GM23338 (cell line): ENCODE results near the gene ITLN1. TPM values are rescaled to one million over a fixed set of nuclear protein-coding genes. Genes with fewer than 3 reads are reported as not detected.
"Not testable (repeated sequence)": the region's sequence is repeated elsewhere in the genome, so short reads cannot be mapped to it uniquely, and the experiment has no call there.

Experiments used
- ATAC-seq: fragments of 200-7000 bp; cut with Tn5 transposase; 3 replicates; pipeline ENCODE4 v1.9.1; 2020
- DNase-seq: peaks from one replicate; pipeline ENCODE4 v3.0.0-alpha.2; 2015; ENCODE audit warnings: low spot score
- H2AFZ ChIP-seq: fragments of 200-600 bp; sonication (generic); 2 replicates; pipeline ENCODE4 v1.8.0; 2016; ENCODE audit warnings: antibody characterized with exemption, mild to moderate bottlenecking, moderate library complexity
- H3F3A ChIP-seq: fragments of 200-600 bp; sonication (generic); replicated peaks from 2 replicates; pipeline ENCODE4 v1.8.0; 2017; ENCODE audit warnings: antibody characterized with exemption, mixed run types, low read depth
- H3K27ac ChIP-seq: fragments of 200-600 bp; sonication (generic); 2 replicates; pipeline ENCODE4 v1.6.1; 2016; ENCODE audit warnings: low read depth
- H3K27me3 ChIP-seq: fragments of 200-600 bp; sonication (generic); 2 replicates; pipeline ENCODE4 v1.8.0; 2016; ENCODE audit warnings: mild to moderate bottlenecking, mixed run types, moderate library complexity; ENCODE audit not compliant: insufficient read depth
- H3K36me3 ChIP-seq: fragments of 200-600 bp; sonication (generic); 2 replicates; pipeline ENCODE4 v1.8.0; 2016; ENCODE audit warnings: mild to moderate bottlenecking; ENCODE audit not compliant: insufficient read depth
- H3K4me1 ChIP-seq: fragments of 200-600 bp; sonication (generic); 2 replicates; pipeline ENCODE4 v1.8.0; 2016; ENCODE audit warnings: mild to moderate bottlenecking, moderate library complexity; ENCODE audit not compliant: insufficient read depth
- H3K4me2 ChIP-seq: fragments of 200-600 bp; sonication (generic); 2 replicates; pipeline ENCODE4 v1.7.1; 2017; ENCODE audit warnings: mixed run types
- H3K4me3 ChIP-seq: fragments of 200-600 bp; sonication (generic); 2 replicates; pipeline ENCODE4 v1.6.1; 2016; ENCODE audit warnings: mixed run types
- H3K79me2 ChIP-seq: fragments of 200-600 bp; sonication (generic); replicated peaks from 2 replicates; pipeline ENCODE4 v1.8.0; 2017; ENCODE audit warnings: mild to moderate bottlenecking; ENCODE audit not compliant: insufficient read depth
- H3K9me2 ChIP-seq: fragments of 200-600 bp; sonication (generic); 2 replicates; pipeline ENCODE4 v1.8.0; 2017; ENCODE audit not compliant: insufficient read depth
- H4K20me1 ChIP-seq: fragments of 200-600 bp; sonication (generic); replicated peaks from 2 replicates; pipeline ENCODE4 v1.8.0; 2017; ENCODE audit warnings: mild to moderate bottlenecking; ENCODE audit not compliant: insufficient read depth
- H3K27ac Mint-ChIP-seq: 2 replicates; pipeline ENCODE4 v1.8.0; 2020; ENCODE audit warnings: inconsistent platforms, mild to moderate bottlenecking, moderate library complexity, mixed read lengths
- H3K27me3 Mint-ChIP-seq: 3 replicates; pipeline ENCODE4 v1.8.0; 2022; ENCODE audit warnings: low read depth, mild to moderate bottlenecking, moderate library complexity, mixed read lengths, inconsistent platforms; ENCODE audit not compliant: insufficient read depth, poor library complexity
- H3K36me3 Mint-ChIP-seq: 3 replicates; pipeline ENCODE4 v1.8.0; 2021; ENCODE audit warnings: low read depth, mild to moderate bottlenecking, inconsistent platforms, moderate library complexity, mixed read lengths
- H3K4me1 Mint-ChIP-seq: 3 replicates; pipeline ENCODE4 v1.8.0; 2020; ENCODE audit warnings: mild to moderate bottlenecking, inconsistent platforms, mixed read lengths
- H3K4me3 Mint-ChIP-seq: 3 replicates; pipeline ENCODE4 v1.8.0; 2021; ENCODE audit warnings: moderate library complexity, mild to moderate bottlenecking, inconsistent platforms, mixed read lengths
- H3K9me3 Mint-ChIP-seq: 3 replicates; pipeline ENCODE4 v1.8.0; 2020; ENCODE audit warnings: moderate library complexity, mild to moderate bottlenecking, inconsistent platforms, mixed read lengths
- CREB1 ChIP-seq: fragments of 250-450 bp; sonication (Bioruptor Pico); IDR thresholded peaks from 2 replicates; pipeline ENCODE4 v1.5.0; 2020; ENCODE audit warnings: low read depth, mild to moderate bottlenecking, moderate library complexity
- ZNF114 ChIP-seq: fragments of 250-450 bp; sonication (Bioruptor Pico); IDR thresholded peaks from 2 replicates; pipeline ENCODE4 v1.5.0; 2020; ENCODE audit warnings: mild to moderate bottlenecking, moderate library complexity
- ZNF331 ChIP-seq: fragments of 250-450 bp; sonication (Bioruptor Pico); IDR thresholded peaks from 2 replicates; pipeline ENCODE4 v1.5.0; 2020; ENCODE audit warnings: low read depth, mild to moderate bottlenecking, moderate library complexity
- polyA plus RNA-seq: library from polyadenylated mRNA; unstranded; fragments of >200 nt; fragmentation: Nextera tagmentation; extraction: Ambion mirVana; gene quantifications from 2 replicates; pipeline ENCODE4 v1.2.1, GENCODE V29; 2016
- total RNA-seq: library from RNA; depleted of rRNA; stranded (reverse); fragments of >200 nt; shearing (Covaris generic); gene quantifications from 2 replicates; pipeline ENCODE4 v1.2.3, GENCODE V29; 2014
- TF ChIP-seq, protein P1 (sequence below): fragments of 250-450 bp; sonication (Bioruptor Pico); IDR thresholded peaks from 2 replicates; pipeline ENCODE4 v1.5.0; 2020; ENCODE audit warnings: mild to moderate bottlenecking, moderate library complexity
- TF ChIP-seq, protein P2 (sequence below): IDR thresholded peaks from one replicate; pipeline ENCODE4 v1.6.1; 2018; ENCODE audit warnings: antibody characterized with exemption; ENCODE audit not compliant: unreplicated experiment
- TF ChIP-seq, protein P3 (sequence below): IDR thresholded peaks from 2 replicates; pipeline ENCODE4 v1.6.1; 2016; ENCODE audit warnings: antibody characterized with exemption

Gene ITLN1
- total and polyA plus RNA-seq, 2 experiments from 2014 or later: not detected

DNA sequence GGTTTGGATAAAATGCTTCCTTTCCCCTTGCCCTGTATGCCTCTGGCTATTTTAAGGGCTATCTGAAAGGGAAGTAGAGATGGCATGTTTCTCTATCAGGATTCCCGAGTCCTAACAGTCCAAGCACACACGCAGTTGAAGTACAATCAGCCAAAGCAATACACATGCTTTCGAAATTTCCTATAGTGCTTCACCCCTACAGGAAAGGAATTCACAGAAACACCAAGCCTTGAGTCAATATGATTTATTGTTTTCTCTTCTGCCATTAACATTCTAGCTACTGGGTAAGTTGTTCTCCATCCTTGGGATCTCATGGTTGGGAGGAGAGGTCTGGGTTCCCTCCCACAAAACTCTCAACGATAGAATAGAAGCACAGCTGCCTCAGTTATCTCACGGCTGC is 8.7 kb downstream of the ITLN1 start (continued):
- TF ChIP-seq, protein P1, sequence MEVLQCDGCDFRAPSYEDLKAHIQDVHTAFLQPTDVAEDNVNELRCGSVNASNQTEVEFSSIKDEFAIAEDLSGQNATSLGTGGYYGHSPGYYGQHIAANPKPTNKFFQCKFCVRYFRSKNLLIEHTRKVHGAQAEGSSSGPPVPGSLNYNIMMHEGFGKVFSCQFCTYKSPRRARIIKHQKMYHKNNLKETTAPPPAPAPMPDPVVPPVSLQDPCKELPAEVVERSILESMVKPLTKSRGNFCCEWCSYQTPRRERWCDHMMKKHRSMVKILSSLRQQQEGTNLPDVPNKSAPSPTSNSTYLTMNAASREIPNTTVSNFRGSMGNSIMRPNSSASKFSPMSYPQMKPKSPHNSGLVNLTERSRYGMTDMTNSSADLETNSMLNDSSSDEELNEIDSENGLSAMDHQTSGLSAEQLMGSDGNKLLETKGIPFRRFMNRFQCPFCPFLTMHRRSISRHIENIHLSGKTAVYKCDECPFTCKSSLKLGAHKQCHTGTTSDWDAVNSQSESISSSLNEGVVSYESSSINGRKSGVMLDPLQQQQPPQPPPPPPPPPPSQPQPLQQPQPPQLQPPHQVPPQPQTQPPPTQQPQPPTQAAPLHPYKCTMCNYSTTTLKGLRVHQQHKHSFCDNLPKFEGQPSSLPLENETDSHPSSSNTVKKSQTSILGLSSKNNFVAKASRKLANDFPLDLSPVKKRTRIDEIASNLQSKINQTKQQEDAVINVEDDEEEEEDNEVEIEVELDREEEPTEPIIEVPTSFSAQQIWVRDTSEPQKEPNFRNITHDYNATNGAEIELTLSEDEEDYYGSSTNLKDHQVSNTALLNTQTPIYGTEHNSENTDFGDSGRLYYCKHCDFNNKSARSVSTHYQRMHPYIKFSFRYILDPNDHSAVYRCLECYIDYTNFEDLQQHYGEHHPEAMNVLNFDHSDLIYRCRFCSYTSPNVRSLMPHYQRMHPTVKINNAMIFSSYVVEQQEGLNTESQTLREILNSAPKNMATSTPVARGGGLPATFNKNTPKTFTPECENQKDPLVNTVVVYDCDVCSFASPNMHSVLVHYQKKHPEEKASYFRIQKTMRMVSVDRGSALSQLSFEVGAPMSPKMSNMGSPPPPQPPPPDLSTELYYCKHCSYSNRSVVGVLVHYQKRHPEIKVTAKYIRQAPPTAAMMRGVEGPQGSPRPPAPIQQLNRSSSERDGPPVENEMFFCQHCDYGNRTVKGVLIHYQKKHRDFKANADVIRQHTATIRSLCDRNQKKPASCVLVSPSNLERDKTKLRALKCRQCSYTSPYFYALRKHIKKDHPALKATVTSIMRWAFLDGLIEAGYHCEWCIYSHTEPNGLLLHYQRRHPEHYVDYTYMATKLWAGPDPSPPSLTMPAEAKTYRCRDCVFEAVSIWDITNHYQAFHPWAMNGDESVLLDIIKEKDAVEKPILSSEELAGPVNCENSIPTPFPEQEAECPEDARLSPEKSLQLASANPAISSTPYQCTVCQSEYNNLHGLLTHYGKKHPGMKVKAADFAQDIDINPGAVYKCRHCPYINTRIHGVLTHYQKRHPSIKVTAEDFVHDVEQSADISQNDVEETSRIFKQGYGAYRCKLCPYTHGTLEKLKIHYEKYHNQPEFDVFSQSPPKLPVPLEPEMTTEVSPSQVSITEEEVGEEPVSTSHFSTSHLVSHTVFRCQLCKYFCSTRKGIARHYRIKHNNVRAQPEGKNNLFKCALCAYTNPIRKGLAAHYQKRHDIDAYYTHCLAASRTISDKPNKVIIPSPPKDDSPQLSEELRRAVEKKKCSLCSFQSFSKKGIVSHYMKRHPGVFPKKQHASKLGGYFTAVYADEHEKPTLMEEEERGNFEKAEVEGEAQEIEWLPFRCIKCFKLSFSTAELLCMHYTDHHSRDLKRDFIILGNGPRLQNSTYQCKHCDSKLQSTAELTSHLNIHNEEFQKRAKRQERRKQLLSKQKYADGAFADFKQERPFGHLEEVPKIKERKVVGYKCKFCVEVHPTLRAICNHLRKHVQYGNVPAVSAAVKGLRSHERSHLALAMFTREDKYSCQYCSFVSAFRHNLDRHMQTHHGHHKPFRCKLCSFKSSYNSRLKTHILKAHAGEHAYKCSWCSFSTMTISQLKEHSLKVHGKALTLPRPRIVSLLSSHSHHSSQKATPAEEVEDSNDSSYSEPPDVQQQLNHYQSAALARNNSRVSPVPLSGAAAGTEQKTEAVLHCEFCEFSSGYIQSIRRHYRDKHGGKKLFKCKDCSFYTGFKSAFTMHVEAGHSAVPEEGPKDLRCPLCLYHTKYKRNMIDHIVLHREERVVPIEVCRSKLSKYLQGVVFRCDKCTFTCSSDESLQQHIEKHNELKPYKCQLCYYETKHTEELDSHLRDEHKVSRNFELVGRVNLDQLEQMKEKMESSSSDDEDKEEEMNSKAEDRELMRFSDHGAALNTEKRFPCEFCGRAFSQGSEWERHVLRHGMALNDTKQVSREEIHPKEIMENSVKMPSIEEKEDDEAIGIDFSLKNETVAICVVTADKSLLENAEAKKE (CRISPR knock-in tag): no peak
- no peak for TF ChIP-seq ZNF114 (CRISPR knock-in tag)

DNA sequence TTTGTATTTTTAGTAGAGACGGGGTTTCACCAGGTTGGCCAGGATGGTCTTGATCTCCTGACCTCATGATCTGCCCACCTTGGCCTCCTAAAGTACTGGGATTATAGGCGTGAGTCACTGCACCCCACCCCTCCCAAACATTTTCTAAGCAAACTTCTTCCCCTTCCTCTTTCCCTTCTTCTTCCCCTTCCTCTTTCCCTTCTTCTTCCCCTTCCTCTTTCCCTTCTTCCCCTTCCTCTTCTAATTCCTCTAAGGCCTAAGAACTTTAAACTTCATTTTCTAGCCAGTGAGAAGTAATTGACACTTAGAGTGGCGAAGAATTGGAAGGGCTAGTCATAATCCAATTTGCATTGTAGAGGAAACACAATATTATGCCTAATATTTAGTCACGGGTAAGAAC is 9.4 kb downstream of the ITLN1 start:
- not testable (repeated sequence) for DNase-seq, H3K27ac ChIP-seq, H2AFZ ChIP-seq, H3K79me2 ChIP-seq, H3K27me3 ChIP-seq, H3K36me3 ChIP-seq, H3K27ac Mint-ChIP-seq, H3K9me2 ChIP-seq, H3K4me1 ChIP-seq, H4K20me1 ChIP-seq, H3K4me2 ChIP-seq, H3K36me3 Mint-ChIP-seq, H3F3A ChIP-seq, H3K4me3 ChIP-seq, ATAC-seq, H3K27me3 Mint-ChIP-seq, H3K9me3 Mint-ChIP-seq, H3K4me3 Mint-ChIP-seq
- H3K4me1 Mint-ChIP-seq: peaks cover 12% of the 10 kb centered on the region; the same call in 2 of the 3 replicates

DNA sequence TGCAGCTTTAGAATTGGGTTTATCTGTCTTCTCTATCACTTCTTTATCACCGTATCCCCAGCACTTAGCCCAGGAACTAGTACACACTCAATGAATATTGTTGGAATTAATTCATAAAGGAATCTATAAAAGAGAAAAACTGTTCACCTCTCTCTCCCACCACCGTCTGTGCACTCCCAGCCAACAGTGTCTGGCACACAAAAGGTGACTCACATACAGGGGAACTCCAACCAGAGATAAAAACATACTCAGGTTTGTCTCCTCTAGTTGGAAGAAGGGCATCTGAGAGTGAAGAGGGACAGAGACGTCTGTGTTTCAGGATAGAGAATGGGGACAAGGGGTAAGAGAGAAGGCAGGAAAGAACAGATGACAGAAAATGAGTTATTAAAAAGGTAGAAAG is 10.0 kb downstream of the ITLN1 start:
- Histone ChIP-seq H3K9me2 (peaks cover 7% of the 10 kb centered on the region), H3K4me2 (no peak overlapping the region), H3K4me1 (0 out of 2 replicates have a peak, but pooled peaks cover 6% of the 10 kb centered on the region), H3K36me3 (no peaks in the 10 kb centered on the region), H3F3A (no peaks in the 10 kb centered on the region), H3K27ac (no peak overlapping the region), H3K79me2 (no peaks in the 10 kb centered on the region), H3K4me3 (no peak overlapping the region), H4K20me1 (no peaks in the 10 kb centered on the region), H3K27me3 (no peaks in the 10 kb centered on the region), H2AFZ (no peak overlapping the region)
- Mint-ChIP-seq H3K27ac (no peak overlapping the region), H3K27me3 (peaks cover 1% of the 10 kb centered on the region), H3K4me3 (no peak overlapping the region), H3K36me3 (no peaks in the 10 kb centered on the region), H3K9me3 (no peaks in the 10 kb centered on the region), H3K4me1 (peaks cover 12% of the 10 kb centered on the region; the same call in 2 of the 3 replicates)
- TF ChIP-seq CREB1 (CRISPR knock-in tag) (no peak), ZNF114 (CRISPR knock-in tag) (no peak), ZNF331 (CRISPR knock-in tag) (no peak)
- TF ChIP-seq, protein P2, sequence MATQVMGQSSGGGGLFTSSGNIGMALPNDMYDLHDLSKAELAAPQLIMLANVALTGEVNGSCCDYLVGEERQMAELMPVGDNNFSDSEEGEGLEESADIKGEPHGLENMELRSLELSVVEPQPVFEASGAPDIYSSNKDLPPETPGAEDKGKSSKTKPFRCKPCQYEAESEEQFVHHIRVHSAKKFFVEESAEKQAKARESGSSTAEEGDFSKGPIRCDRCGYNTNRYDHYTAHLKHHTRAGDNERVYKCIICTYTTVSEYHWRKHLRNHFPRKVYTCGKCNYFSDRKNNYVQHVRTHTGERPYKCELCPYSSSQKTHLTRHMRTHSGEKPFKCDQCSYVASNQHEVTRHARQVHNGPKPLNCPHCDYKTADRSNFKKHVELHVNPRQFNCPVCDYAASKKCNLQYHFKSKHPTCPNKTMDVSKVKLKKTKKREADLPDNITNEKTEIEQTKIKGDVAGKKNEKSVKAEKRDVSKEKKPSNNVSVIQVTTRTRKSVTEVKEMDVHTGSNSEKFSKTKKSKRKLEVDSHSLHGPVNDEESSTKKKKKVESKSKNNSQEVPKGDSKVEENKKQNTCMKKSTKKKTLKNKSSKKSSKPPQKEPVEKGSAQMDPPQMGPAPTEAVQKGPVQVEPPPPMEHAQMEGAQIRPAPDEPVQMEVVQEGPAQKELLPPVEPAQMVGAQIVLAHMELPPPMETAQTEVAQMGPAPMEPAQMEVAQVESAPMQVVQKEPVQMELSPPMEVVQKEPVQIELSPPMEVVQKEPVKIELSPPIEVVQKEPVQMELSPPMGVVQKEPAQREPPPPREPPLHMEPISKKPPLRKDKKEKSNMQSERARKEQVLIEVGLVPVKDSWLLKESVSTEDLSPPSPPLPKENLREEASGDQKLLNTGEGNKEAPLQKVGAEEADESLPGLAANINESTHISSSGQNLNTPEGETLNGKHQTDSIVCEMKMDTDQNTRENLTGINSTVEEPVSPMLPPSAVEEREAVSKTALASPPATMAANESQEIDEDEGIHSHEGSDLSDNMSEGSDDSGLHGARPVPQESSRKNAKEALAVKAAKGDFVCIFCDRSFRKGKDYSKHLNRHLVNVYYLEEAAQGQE: no peak
- TF ChIP-seq, protein P3, sequence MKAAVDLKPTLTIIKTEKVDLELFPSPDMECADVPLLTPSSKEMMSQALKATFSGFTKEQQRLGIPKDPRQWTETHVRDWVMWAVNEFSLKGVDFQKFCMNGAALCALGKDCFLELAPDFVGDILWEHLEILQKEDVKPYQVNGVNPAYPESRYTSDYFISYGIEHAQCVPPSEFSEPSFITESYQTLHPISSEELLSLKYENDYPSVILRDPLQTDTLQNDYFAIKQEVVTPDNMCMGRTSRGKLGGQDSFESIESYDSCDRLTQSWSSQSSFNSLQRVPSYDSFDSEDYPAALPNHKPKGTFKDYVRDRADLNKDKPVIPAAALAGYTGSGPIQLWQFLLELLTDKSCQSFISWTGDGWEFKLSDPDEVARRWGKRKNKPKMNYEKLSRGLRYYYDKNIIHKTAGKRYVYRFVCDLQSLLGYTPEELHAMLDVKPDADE: no peak
- no peak for ATAC-seq
- no peak for DNase-seq
